GM21447 (cell line): ENCODE measurements around the gene SRPK2.

Experiments
- ATAC-seq: cut with Tn5 transposase; IDR thresholded peaks from one replicate; pipeline ENCODE4 v1.9.1; 2021; ENCODE audit not compliant: unreplicated experiment

Gene SRPK2

GRCh38 chr7:105107458-105107857 is 281.3 kb downstream of the SRPK2 start:
- no peak for ATAC-seq

GRCh38 chr7:105106473-105106872 is 282.2 kb downstream of the SRPK2 start:
- ATAC-seq: no peak

- ATAC-seq: no peak
Observed at GRCh38 chr7:105105579-105105978, 283.1 kb downstream of the SRPK2 start.

- no peak for ATAC-seq
Observed at GRCh38 chr7:105102557-105103352, 286.0 kb downstream of the SRPK2 start.

GRCh38 chr7:105101864-105102263 is 286.9 kb downstream of the SRPK2 start:
- ATAC-seq: no peak

GRCh38 chr7:105098863-105099515 is 289.7 kb downstream of the SRPK2 start:
- peak; percentile 70 for ATAC-seq

- no peak for ATAC-seq
Observed at GRCh38 chr7:105097619-105098018, 291.1 kb downstream of the SRPK2 start.

- ATAC-seq: no peak
Observed at GRCh38 chr7:105096306-105096705, 292.4 kb downstream of the SRPK2 start.

GRCh38 chr7:105094966-105095365 is 293.8 kb downstream of the SRPK2 start:
- ATAC-seq: no peak

- no peak for ATAC-seq
Observed at GRCh38 chr7:105088456-105088855, 300.3 kb downstream of the SRPK2 start.

- ATAC-seq: no peak
Observed at GRCh38 chr7:105087981-105088380, 300.7 kb downstream of the SRPK2 start.

- ATAC-seq: no peak
Observed at GRCh38 chr7:105086850-105087249, 301.9 kb downstream of the SRPK2 start.

GRCh38 chr7:105084581-105084980 is 304.1 kb downstream of the SRPK2 start:
- ATAC-seq: no peak

- ATAC-seq: no peak
Observed at GRCh38 chr7:105079348-105079747, 309.4 kb downstream of the SRPK2 start.

- ATAC-seq: no peak
Observed at GRCh38 chr7:105073143-105073542, 315.6 kb downstream of the SRPK2 start.

GRCh38 chr7:105068886-105069285 is 319.8 kb downstream of the SRPK2 start:
- ATAC-seq: no peak

GRCh38 chr7:105067691-105068090 is 321.0 kb downstream of the SRPK2 start:
- no peak for ATAC-seq
